PC-3 (cell line): ENCODE data around the gene USF2.

ENCODE experiments used
- CTCF ChIP-seq: fragments of 300-600 bp; sonication (generic); conservative IDR thresholded peaks from 2 replicates; pipeline ENCODE4 v1.5.1; 2017; ENCODE audit warnings: antibody characterized with exemption, low read depth, mild to moderate bottlenecking, low read length
- EZH2 ChIP-seq: fragments of 300-600 bp; sonication (generic); IDR thresholded peaks from one replicate; pipeline ENCODE4 v1.6.1; 2017; ENCODE audit warnings: antibody characterized with exemption, mild to moderate bottlenecking, low read length; ENCODE audit not compliant: unreplicated experiment

GRCh38 chr19:35262101-35262761 is 6.5 kb upstream of the USF2 start:
- TF ChIP-seq CTCF (no peak), EZH2 (no peak)
